T-helper 17 cell (primary cell): ENCODE measurements around the gene NKAIN1. TPM values are rescaled to one million over a fixed set of nuclear protein-coding genes. Genes with fewer than 3 reads are reported as not detected.
A peak's percentile ranks its signal among the peaks of the same experiment; 100 is the strongest.
"Not testable (repeated sequence)": the region's sequence is repeated elsewhere in the genome, so short reads cannot be mapped to it uniquely, and the experiment has no call there.

ENCODE experiments used
- ATAC-seq: fragments of 150-1000 bp; cut with Tn5 transposase; 2 replicates; pipeline ENCODE4 v1.10.0; 2021; ENCODE audit warnings: mild to moderate bottlenecking, moderate library complexity
- DNase-seq, 3 donors: peaks; one replicate each; pipeline versions ENCODE4 v3.0.0 to v3.0.0-alpha.2; 2020 to 2021
- H3K9me3 ChIP-seq: one replicate; pipeline ENCODE4 v1.7.0; 2013; ENCODE audit warnings: low read length, mild to moderate bottlenecking; ENCODE audit not compliant: control insufficient read depth, poor library complexity, severe bottlenecking
- H3K27ac Mint-ChIP-seq: one replicate; pipeline ENCODE4 v1.8.0; 2022; ENCODE audit warnings: mild to moderate bottlenecking, moderate library complexity, mixed read lengths
- H3K27me3 Mint-ChIP-seq: one replicate; pipeline ENCODE4 v1.8.0; 2022; ENCODE audit warnings: mixed read lengths
- H3K36me3 Mint-ChIP-seq: one replicate; pipeline ENCODE4 v1.8.0; 2022; ENCODE audit warnings: low read depth, mixed read lengths
- H3K4me1 Mint-ChIP-seq: one replicate; pipeline ENCODE4 v1.8.0; 2022; ENCODE audit warnings: mild to moderate bottlenecking, mixed read lengths
- H3K4me3 Mint-ChIP-seq: one replicate; pipeline ENCODE4 v1.8.0; 2022; ENCODE audit warnings: mild to moderate bottlenecking, moderate library complexity, mixed read lengths
- total RNA-seq, 4 donors: library from RNA in 2 of 4; stranded (reverse) in 2 of 4; gene quantifications; one replicate each; pipeline ENCODE4 v1.2.3 and lab custom pipeline; 2022 to 2026

Gene NKAIN1
- total RNA-seq, 2 donors from 2014 or later, result not detected

DNA sequence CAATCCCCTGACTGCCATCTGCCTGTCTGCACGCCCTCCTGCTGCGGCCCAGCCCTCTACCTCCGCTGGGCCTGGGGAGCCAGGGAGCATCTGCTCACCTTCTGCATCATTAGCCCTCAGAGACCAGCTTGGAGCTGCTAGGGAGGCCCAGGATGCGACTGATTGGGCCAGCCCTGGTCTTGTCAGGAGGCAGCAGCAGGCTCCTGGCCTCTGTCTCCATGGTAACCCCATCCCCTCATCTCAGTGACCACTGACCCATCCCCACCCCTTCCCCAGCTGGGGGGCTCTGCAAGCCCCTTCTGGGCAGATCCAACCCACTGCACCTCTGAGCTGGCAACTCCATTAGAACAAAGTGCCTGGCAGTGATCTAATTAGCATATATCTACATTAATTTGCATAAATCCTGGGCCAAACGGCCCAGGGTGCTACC is 37.7 kb downstream of the NKAIN1 start:
- no peak overlapping the region for H3K4me3 Mint-ChIP-seq
- H3K4me1 Mint-ChIP-seq, result peaks cover 2% of the 10 kb centered on the region
- no peak overlapping the region for H3K27ac Mint-ChIP-seq
- peaks cover 2% of the 10 kb centered on the region for H3K36me3 Mint-ChIP-seq
- H3K9me3 ChIP-seq, result no peaks in the 10 kb centered on the region
- ATAC-seq (no peak), DNase-seq (no peak)
- peaks cover 26% of the 10 kb centered on the region for H3K27me3 Mint-ChIP-seq

DNA sequence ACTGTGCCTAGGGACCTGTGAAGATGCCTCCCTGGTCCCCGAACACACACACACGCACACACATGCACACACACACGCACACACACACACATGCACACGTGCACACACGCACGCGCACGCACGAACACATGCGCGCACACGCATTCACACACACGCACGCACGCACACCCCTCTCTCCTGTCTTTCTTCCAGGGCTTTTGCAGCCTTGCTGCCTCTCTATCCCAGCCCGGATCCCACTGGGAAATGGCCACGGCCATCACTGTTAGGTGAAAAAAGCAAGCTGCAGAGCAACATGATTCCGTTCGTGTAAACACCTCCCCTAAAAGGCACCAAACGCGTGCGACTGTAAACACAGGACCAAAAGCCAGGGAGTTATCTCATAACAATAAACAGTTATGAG is 39.7 kb downstream of the NKAIN1 start:
- ATAC-seq (no peak), DNase-seq (no peak)
- Mint-ChIP-seq H3K4me1 (peaks cover 2% of the 10 kb centered on the region), H3K27me3 (peaks cover 26% of the 10 kb centered on the region), H3K36me3 (peaks cover 2% of the 10 kb centered on the region), H3K27ac (no peak overlapping the region), H3K4me3 (no peak overlapping the region)
- H3K9me3 ChIP-seq, result no peaks in the 10 kb centered on the region

DNA sequence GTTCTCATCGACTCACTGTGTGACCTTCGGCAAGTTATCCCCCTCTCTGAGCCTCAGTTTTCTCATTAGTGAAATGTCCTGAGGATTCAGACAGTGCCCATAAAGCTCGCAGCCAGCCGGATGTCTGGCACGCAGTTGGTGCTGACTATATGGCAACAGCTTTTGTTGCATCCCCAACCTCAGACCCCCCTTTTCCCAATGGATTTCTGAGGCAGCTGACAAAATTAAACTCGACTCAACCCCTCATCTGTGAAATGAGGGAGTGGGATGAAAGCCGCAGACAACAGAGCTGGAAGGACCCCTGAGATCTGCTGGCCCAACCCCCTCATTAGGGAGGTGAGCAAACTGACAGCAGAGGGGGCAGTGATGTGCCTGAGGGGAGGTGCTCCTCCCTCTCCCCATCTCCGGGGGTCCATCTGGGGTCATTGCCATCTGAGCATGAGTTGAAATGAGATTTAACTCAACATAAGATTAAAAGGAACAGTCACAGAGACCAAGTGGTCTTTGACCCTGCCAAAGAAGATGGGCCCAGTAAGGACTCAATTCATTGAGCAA is 40.4 kb downstream of the NKAIN1 start:
- ATAC-seq, result no peak
- H3K4me1 Mint-ChIP-seq, result no peaks in the 10 kb centered on the region
- peaks cover 22% of the 10 kb centered on the region for H3K27me3 Mint-ChIP-seq
- no peak overlapping the region for H3K4me3 Mint-ChIP-seq
- no peak overlapping the region for H3K27ac Mint-ChIP-seq
- H3K36me3 Mint-ChIP-seq, result peaks cover 2% of the 10 kb centered on the region
- DNase-seq, result no peak
- H3K9me3 ChIP-seq, result no peaks in the 10 kb centered on the region

DNA sequence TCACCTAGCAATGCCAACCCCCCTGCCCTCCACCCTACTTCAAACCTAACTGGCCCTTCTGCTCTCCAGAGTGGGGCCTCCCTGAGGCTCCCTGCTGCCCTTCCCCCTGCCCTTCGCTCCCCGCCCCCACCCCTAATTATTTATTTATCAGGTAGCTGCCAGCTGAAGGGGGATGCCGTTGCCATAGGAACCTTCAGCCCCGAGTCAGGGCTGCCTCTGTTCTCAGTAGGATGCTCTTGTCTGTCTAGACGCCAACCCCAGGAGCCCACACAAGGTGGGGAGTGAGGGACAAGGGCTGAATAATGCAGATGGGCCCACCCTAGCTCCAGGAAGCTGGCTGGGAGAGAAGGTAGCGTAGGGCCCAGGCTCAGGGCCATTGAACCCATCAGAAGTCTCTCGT is 41.1 kb downstream of the NKAIN1 start:
- no peak for DNase-seq
- H3K4me1 Mint-ChIP-seq, result no peaks in the 10 kb centered on the region
- H3K36me3 Mint-ChIP-seq, result peaks cover 2% of the 10 kb centered on the region
- no peak for ATAC-seq
- H3K9me3 ChIP-seq, result no peaks in the 10 kb centered on the region
- H3K27ac Mint-ChIP-seq, result no peak overlapping the region
- no peak overlapping the region for H3K4me3 Mint-ChIP-seq
- peaks cover 16% of the 10 kb centered on the region for H3K27me3 Mint-ChIP-seq

DNA sequence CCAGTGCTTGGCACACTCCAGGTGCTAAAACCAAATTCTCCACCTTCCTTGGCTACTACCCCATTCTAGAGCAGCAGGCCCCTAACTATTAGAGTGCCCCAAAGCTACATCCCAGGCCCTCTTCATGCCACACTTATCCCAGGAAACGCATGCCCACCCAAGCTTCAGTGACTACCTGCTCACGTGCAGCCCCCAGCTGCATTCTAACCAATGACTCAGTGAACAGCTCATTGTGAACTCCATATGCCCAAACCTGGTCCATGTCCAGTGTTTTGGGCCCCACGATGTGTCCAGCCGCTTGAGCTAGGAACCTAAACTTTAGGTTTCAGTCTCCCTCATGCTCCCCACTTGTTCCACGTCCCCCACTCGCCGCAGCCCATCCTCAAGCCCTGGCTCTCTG is 41.5 kb downstream of the NKAIN1 start:
- H3K4me3 Mint-ChIP-seq, result no peak overlapping the region
- no peak overlapping the region for H3K27ac Mint-ChIP-seq
- peaks cover 16% of the 10 kb centered on the region for H3K27me3 Mint-ChIP-seq
- H3K9me3 ChIP-seq, result no peaks in the 10 kb centered on the region
- peaks cover 2% of the 10 kb centered on the region for H3K36me3 Mint-ChIP-seq
- no peaks in the 10 kb centered on the region for H3K4me1 Mint-ChIP-seq
- DNase-seq (no peak), ATAC-seq (no peak)

DNA sequence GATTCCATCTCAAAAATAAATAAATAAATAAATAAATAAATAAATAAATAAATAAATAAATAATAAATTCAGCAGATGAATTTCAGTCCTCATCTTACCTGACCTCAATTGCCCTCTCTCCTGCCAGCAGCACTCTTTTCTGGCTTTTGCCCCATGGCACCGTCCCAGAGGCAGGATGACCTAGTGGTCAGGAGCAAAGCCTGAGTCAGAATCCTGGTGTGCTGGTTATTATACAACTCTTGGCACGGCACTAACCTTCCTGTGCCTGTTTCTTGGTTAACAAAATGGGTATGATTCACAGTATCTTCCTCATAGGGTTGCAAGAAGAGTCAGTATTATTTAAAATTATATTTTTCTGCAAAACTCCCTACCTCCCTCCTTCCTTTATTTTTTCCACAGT is 43.0 kb downstream of the NKAIN1 start:
- ATAC-seq (no peak), DNase-seq (no peak)
- Mint-ChIP-seq H3K4me1 (no peaks in the 10 kb centered on the region), H3K36me3 (peaks cover 2% of the 10 kb centered on the region), H3K27ac (no peak overlapping the region), H3K27me3 (peaks cover 16% of the 10 kb centered on the region), H3K4me3 (no peak overlapping the region)
- no peaks in the 10 kb centered on the region for H3K9me3 ChIP-seq

DNA sequence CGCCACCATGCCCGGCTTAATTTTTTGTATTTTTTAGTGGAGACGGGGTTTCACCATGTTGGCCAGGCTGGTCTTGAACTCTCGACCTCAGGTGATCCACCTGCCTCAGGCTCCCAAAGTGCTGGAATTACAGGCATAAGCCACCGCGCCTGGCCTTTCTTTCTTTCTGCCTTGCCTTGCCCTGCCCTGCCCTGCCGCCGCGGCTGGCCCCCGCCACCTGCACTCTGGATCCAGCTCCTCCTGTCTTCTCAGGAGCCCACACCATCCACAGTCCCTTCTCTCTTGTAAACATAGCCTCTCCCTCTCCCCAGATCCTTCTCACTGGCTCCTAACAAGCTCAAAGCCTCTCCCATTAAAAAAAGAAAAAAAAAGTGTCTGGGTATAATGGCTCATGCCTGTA is 44.4 kb downstream of the NKAIN1 start:
- not testable (repeated sequence) for H3K4me3 Mint-ChIP-seq, H3K9me3 ChIP-seq, ATAC-seq, DNase-seq, H3K36me3 Mint-ChIP-seq, H3K27ac Mint-ChIP-seq, H3K4me1 Mint-ChIP-seq
- peaks cover 12% of the 10 kb centered on the region for H3K27me3 Mint-ChIP-seq

DNA sequence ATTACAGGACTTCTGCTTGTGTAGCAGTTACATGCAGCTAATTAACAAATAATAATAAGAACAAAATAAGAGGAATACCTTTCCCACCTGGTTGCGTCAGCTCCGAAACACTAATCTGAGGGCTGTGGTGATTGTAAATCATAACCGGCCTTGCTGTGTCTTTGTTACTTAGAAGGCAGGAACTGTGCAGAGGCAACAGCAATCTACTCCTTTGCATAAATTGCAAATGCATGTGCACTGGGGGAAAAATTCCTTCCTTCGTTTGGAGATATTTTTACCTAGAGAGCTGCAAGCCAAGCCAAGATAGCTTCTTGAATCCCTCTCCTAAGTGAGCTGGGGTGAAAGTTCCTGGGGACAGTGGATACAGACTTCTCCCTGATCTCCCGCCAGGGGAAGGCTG is 46.0 kb downstream of the NKAIN1 start:
- ATAC-seq (no peak), DNase-seq (no peak)
- H3K4me3 Mint-ChIP-seq, result no peak overlapping the region

DNA sequence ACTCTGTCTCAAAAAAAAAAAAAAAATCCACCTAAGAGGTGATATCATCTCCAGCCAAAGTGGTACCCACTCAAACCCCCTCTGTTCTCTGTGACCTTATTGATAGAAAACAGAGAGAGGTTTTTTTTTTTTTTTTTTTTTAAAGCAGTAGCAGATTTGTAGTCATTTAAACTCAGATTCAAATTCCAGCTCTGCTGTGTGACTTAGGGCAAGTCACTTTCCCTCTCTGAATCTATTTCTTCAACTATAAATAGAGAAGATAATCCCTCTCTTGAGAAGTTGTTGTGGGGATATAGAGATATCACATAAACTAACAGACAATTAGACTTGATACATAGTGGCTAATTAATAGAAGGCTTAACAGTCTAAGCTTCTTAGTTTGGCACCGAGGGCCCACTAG is 48.4 kb downstream of the NKAIN1 start:
- peaks cover 2% of the 10 kb centered on the region for H3K4me1 Mint-ChIP-seq
- no peak for DNase-seq

More for the DNA sequence above, 46.0 kb downstream of the NKAIN1 start:
- peaks cover 7% of the 10 kb centered on the region for H3K27me3 Mint-ChIP-seq
- H3K9me3 ChIP-seq, result no peaks in the 10 kb centered on the region
- H3K36me3 Mint-ChIP-seq, result peaks cover 2% of the 10 kb centered on the region
- H3K4me1 Mint-ChIP-seq, result no peaks in the 10 kb centered on the region
- H3K27ac Mint-ChIP-seq, result no peak overlapping the region

DNA sequence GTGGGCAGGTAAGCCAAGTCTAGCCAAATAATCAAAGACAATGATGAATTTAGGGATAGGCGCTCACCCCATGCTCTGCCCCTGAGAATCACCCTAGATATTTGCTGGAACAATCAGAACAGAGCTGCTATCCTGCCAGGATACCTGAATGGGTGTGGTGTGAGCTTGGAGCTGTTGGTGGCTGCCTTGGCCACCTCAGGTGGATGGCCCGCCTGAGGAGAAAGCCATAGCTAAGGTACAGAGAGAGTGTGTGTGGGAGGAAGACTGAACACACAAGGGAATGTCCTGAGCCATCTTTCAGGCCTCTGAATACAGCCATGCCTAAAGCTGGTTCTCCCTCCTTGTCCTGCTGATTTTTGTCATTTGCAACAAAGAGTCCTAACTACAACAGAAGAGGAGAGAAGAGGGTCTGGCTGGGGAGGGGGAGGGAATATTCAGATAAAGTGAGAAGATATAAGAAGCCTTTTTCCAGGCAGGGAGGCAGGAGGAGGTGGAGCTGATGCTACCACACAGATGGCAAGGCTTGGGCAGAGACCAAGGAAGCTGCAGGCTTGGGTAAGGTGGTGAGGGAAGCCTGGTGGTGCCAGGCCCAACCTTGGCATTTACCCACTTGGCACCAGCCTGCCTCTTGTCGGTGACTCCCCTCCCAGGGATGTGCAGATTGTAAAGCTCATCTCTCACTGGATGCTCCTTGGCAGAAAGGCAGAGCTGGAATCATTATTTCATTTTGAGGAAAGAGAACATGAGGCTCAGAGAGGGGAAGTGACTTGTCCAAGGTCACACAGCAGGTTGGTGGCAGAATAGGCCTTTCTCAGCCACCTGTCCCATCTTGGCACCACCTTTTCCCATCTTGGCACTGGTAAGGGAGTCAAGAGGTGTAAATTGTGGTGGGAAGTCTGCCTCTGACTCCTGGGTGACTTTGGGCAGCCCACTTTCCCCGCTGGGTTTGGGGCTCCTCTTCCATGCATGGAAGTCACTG is 49.7 kb downstream of the NKAIN1 start:
- ATAC-seq (no peak), DNase-seq (no peak)
- H3K27me3 Mint-ChIP-seq, result peaks cover 15% of the 10 kb centered on the region
- H3K4me3 Mint-ChIP-seq, result no peak overlapping the region
- H3K27ac Mint-ChIP-seq, result no peak overlapping the region
- peaks cover 2% of the 10 kb centered on the region for H3K4me1 Mint-ChIP-seq
- no peaks in the 10 kb centered on the region for H3K9me3 ChIP-seq
- no peaks in the 10 kb centered on the region for H3K36me3 Mint-ChIP-seq

More for the DNA sequence above, 48.4 kb downstream of the NKAIN1 start:
- H3K9me3 ChIP-seq, result no peaks in the 10 kb centered on the region
- peaks cover 15% of the 10 kb centered on the region for H3K27me3 Mint-ChIP-seq
- H3K27ac Mint-ChIP-seq, result no peak overlapping the region
- H3K4me3 Mint-ChIP-seq, result no peak overlapping the region
- H3K36me3 Mint-ChIP-seq, result no peaks in the 10 kb centered on the region
- ATAC-seq, result no peak

DNA sequence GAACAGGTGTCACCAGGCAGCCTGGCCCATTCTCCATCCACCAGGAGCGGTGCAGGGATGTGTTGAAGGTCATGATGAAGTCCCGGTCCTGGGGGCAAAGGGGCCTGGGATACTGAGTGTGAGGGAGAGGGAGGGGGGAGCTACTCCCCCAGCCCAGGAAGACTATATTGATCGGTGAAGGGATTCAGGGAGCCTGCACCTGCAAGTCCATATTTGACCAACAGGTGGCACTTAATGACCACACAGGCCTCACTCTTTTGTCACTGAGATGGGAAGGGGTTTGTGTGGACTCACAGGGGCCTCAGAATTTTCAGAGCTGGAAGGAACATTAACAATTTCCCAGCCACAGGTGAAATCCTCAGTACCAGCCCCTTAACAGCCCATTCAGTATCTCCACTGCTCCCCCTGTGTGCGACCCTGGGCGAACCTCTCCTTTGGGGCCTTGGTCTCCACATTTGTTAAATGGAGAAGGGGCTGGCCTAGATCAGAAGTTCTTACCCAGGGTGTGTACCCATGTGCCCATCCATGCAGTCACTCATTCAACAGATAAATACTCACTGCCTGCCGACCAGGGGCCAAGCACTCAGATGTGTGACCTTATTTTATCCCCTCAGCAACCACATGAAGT is 55.6 kb downstream of the NKAIN1 start:
- H3K4me3 Mint-ChIP-seq, result no peak overlapping the region
- ATAC-seq, result no peak
- H3K36me3 Mint-ChIP-seq, result peaks cover 3% of the 10 kb centered on the region
- H3K4me1 Mint-ChIP-seq, result peaks cover 11% of the 10 kb centered on the region
- peak in 1 of 3 donors; percentile 13 for DNase-seq
- peaks cover 60% of the 10 kb centered on the region for H3K27me3 Mint-ChIP-seq
- H3K27ac Mint-ChIP-seq, result no peak overlapping the region
- no peaks in the 10 kb centered on the region for H3K9me3 ChIP-seq

DNA sequence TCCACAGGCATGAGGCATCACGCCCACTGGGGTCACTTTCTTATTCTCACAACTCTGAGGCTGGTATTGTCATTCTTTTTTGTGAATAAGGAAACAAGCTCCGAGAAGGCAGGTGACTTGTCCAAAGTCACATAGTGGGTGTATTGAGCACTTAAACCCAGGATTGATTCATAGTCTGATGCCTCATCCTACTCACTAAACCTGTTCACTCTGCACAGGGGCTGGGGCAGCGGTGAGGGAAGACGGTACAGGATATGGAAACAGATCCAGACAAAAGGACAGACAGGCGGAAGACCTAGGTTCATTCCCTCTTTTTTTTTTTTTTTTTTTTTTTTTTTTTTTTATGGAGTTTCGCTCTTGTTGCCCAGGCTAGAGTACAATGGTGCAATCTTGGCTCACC is 56.6 kb downstream of the NKAIN1 start:
- ATAC-seq, result no peak
- no peak for DNase-seq
- Mint-ChIP-seq H3K27me3 (peaks cover 60% of the 10 kb centered on the region), H3K27ac (no peak overlapping the region), H3K4me3 (no peak overlapping the region), H3K36me3 (peaks cover 3% of the 10 kb centered on the region), H3K4me1 (peaks cover 11% of the 10 kb centered on the region)
- no peaks in the 10 kb centered on the region for H3K9me3 ChIP-seq

DNA sequence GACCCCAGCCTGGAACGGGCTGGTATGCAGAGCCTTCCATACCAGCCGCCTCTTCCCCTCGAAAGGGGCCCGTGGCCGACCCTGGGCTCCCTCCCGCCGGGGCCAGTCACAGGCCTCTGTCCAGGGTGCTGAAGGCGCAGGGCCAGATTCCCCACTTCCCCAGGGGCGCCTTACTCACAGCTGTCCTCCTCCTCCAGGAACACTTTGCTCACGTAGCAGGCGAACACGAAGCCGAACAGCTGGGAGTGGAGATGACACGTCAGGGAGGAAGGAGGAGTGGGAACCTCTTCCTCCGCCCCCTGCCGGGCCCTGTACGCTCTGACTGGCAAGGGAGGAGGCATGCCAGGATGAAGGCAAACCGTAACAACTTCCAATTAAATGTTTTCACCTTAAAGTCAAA is 57.3 kb downstream of the NKAIN1 start:
- H3K9me3 ChIP-seq, result no peaks in the 10 kb centered on the region
- peak overlapping the region; percentile 31 for H3K4me3 Mint-ChIP-seq

More for the DNA sequence above, 57.3 kb downstream of the NKAIN1 start:
- H3K4me1 Mint-ChIP-seq, result peaks cover 13% of the 10 kb centered on the region
- H3K27me3 Mint-ChIP-seq, result peaks cover 57% of the 10 kb centered on the region
- ATAC-seq (peak; percentile 62), DNase-seq (peak in 2 of 3 donors; percentile 35 to 49)
- no peak overlapping the region for H3K27ac Mint-ChIP-seq
- peaks cover 3% of the 10 kb centered on the region for H3K36me3 Mint-ChIP-seq
